Hematopoietic multipotent progenitor cell (in vitro differentiated cells): Measurements from ENCODE around the gene RASD2. TPM values are rescaled to one million over a fixed set of nuclear protein-coding genes. Genes with fewer than 3 reads are reported as not detected.
"Not testable (repeated sequence)": the region's sequence is repeated elsewhere in the genome, so short reads cannot be mapped to it uniquely, and the experiment has no call there.

Source experiments
- DNase-seq, 3 donors: peaks; one replicate each; pipeline ENCODE4 v3.0.0-alpha.2; 2011 to 2015; ENCODE audit warnings: low read depth in 2 of 3, low spot score in 2 of 3
- total RNA-seq: library from RNA; depleted of rRNA; stranded (reverse); fragments of >200 nt; gene quantifications from one replicate; pipeline ENCODE4 v1.2.3, GENCODE V29; 2012

RASD2 gene, protein sequence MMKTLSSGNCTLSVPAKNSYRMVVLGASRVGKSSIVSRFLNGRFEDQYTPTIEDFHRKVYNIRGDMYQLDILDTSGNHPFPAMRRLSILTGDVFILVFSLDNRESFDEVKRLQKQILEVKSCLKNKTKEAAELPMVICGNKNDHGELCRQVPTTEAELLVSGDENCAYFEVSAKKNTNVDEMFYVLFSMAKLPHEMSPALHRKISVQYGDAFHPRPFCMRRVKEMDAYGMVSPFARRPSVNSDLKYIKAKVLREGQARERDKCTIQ
- total RNA-seq: under 0.01 TPM

GRCh38 chr22:35540595-35541253 is at the start of gene RASD2:
RASD2 (plus strand) TSS chr22:35540831; CDS start chr22:35546810, 5,979 bp downstream.
- DNase-seq: peak in 2 of 3 donors; percentile 43 to 52

DNA sequence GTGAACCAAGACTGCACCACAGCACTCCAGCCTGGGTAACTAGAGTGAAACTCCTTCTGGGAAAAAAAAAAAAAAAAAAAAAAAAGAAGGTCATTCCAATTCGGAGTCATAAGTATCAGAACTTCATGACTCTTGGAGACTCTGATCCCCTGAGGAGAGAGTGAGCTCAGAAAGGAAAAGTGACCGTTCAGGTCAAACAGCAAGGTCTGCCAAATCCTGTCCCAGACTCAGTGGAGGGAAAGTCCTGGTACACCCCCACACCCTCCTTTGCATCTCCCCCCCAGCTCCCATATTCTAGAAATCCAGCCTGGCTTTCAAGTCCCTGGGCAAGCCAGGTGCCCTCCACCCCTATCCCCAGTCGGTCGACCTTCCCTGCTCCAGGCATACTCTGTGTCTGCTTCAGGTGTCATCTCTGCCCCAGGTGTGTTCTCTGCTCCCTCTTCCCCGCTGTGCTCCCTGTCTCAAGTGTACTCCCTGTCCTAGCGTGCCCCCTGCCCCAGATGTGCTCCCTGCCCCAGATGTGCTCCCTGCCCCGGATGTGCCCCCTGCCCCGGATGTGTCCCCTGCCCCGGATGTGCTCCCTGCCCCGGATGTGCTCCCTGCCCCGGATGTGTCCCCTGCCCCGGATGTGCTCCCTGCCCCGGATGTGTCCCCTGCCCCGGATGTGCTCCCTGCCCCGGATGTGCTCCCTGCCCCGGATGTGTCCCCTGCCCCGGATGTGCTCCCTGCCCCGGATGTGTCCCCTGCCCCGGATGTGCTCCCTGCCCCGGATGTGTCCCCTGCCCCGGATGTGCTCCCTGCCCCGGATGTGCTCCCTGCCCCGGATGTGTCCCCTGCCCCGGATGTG is 49.3 kb upstream of the RASD2 start:
- DNase-seq: not testable (repeated sequence)

DNA sequence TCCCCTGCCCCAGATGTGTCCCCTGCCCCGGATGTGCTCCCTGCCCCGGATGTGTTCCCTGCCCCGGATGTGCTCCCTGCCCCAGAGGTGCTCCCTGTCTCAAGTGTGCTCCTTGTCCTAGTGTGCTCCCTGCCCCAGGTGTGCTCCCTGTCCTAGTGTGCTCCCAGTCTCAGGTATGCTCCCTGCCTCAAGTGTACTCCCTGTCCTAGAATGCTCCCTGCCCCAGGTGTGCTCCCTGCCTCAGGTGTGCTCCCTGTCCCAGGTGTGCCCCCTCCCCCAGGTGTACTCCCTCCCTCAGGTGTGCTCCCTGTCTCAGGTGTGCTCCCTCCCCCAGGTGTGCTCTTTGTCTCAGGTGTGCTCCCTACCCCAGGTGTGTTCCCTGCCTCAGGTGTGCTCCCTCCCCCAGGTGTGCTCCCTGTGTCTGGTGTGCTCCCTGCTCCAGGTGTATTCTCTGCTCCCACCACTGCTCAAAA is 48.7 kb upstream of the RASD2 start:
- no peak for DNase-seq

DNA sequence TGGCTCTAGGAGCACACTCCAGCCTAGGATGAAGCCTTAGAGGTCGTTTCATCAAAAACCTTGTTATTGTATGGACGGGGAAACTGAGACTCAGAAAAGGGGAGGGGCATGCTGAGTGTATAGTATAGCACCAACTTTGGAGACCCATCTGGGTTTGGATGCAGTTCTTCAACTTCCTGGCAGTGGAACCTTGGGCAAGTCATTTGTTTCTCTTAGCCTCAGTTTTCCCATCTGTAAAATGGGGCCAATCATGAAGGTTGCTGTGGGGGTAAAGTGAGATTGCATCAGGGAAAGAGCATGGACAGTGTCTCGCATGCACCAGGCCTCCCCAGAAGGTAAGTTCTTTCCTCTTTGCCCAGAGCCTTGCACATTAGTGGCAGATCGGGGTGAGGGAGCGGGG is 47.6 kb upstream of the RASD2 start:
- no peak for DNase-seq

- not testable (repeated sequence) for DNase-seq
Measured at GRCh38 chr22:35495711-35496110, 44.9 kb upstream of the RASD2 start.

DNA sequence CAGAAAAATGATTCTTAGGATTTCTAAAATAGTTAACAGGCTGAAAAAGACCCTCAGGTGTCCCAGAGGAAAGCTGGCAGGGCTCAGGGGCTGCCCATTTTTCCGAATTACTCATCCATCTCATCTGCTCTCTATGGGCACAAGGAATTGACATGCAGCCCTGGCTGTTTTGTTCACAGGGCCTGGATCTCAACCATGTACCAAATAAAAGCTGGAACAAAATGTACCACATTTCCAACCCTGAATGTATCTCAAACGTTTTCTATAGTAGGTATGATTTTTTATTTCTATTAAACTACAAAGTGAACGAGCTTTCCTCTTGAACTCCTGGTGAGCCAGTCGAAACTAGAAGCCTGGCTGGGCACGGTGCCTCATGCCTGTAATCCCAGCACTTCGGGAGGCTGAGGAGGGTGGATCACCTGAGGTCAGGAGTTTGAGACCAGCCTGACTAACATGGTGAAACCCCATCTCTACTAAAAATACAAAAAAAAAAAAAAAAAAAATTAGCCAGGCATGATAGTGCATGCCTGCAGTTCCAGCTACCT is 43.8 kb upstream of the RASD2 start:
- DNase-seq: no peak

DNA sequence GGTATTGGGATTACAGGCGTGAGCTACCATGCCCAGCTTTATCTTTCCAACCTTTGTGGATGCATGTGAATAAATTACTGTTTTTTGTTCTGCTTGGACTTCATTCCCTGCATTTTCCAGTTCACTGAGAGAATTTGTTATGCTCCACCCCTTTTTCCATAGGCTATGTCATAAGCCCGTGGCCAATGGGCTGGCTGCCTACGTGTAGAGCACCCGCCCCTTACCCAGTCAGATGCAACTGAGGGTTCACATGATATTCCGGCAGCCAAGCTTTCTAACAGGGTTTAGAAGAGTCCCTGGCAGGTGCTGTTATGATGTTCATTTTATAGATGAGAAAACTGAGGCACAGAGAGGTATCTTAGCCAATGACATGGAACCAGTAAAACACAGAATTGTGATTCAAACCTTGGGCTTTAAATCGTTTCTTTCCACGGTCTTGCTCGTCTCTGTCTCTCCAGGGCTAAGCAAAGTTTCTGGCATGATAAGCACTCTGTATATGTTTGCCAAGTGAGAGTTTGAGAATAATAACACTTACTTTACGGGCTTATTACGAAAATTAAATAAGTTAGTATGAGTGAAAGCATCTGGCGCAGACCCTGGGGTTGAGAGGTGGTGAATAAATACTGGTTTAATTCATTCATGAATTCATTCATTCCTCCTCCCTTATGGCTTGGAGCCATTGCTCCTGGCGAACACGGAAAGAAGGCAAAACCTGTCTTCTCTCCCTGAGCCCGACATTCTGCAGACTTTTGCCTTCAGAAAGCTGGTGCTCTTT is 42.4 kb upstream of the RASD2 start:
- DNase-seq: no peak

GRCh38 chr22:35502836-35503235 is 37.8 kb upstream of the RASD2 start:
- DNase-seq: no peak

GRCh38 chr22:35505399-35506258 is 35.0 kb upstream of the RASD2 start:
- DNase-seq: no peak

DNA sequence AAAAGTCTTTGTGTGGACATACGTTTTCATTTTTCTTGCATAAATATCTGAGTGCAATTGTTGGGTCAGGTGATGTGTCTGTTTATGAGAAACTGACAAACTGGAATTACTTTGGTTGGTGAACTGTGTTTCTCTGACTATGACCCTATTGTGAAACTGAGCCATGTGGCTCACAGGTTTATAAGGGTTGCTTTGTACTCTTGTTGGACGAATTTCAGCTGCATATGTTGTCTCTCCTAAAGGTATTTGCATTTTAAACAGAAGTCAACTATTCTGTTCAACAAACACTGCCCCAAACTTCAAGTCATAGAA is 34.4 kb upstream of the RASD2 start:
- no peak for DNase-seq

- not testable (repeated sequence) for DNase-seq
Measured at GRCh38 chr22:35507851-35508250, 32.8 kb upstream of the RASD2 start.

DNA sequence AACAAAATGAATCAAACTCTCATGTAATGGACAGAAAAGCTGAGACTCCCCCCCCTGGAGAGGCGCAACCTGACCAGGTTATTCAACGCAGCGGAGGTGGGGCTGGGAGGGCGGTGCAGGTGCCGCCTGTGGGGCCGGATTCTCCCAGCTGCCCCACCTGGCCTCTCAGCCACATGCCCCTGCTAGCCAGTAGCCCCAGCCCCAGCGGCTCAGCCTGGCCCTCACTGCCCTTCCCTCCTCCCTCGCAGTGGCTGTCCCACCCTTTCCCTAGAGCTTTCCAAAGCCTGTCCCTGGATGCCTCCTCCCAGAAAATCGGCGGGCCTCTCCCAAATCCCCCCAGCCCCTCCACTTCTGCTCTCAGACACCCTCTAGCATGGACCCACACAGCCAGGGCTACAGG is 31.2 kb upstream of the RASD2 start:
- DNase-seq: no peak

GRCh38 chr22:35509960-35510359 is 30.7 kb upstream of the RASD2 start:
- no peak for DNase-seq

DNA sequence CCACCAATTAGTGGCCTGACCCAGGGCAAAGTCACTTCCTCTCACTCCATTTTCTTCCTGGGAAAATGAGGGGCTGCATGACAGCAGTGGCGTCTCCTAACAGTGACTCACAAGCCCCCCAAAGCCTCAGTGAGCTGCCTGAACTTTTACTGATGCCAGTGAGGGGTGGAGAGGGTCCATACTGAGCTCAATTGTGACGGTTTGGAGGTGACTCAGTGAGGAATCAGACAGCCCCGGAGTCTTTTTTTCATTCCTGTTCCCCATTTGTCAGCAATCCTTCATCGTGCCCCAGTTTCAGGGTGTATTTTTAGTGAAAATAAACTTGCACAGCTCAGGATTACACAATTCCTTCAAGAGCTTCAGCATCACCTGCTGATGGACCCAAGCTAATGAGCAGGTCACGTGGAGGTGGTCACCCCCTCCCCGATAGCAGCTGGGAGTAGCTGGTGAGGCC is 30.1 kb upstream of the RASD2 start:
- DNase-seq: no peak

GRCh38 chr22:35510951-35511350 is 29.7 kb upstream of the RASD2 start:
- DNase-seq: no peak

DNA sequence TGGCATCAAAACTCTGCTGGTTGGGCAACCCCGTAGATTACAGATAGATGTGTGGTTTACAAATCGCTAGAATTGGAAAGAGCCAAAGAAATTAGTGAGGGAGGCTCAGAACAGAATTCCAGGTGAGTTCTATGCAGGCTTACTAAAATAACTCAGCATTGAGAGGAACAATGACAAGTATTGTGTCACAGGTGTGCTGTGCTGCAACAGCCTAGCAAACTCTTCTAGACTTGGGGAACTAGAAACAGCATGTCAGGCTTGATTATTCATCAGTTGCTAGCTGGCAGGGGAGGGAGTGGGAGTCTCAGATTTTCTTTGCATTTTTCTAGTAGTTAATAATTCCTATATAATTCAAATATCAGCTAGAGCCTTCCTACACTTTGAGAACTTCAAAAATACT is 26.3 kb upstream of the RASD2 start:
- no peak for DNase-seq

DNA sequence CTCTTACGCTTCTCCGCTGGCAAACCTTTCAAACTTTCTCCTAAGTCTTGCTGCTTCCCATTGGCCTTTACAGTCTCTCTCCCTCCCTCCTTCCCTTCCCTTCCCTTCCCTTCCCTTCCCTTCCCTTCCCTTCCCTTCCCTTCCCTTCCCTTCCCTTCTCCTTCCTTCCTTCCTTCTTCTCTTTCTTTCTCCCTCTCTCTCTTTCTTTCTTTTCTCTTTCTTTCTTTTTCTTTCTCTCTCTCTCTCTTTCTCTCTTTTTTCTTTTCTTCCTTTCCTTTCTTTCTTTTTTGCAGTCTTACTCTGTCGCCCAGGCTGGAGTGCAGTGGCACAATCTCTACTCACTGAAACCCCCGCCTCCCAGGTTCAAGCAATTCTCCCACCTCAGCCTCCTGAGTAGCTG is 24.7 kb upstream of the RASD2 start:
- DNase-seq: not testable (repeated sequence)

DNA sequence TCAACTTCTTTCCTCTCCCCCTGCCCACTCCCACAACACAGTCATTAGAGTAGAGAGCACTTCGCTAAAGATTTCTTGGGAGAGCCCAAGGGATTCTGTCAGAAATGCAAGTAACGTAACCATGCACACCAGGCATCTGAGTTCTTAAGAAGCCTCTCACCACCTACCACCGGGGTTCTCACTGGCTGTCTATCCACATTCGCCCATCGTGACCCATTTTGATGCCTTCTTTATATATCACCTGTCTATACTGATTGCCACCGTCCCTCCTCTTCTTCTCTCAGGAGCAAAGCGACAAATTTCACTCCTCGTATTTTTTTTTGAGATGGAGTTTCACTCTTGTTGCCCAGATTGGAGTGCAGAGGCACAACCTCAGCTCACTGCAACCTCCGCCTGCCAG is 23.9 kb upstream of the RASD2 start:
- DNase-seq: no peak

- no peak for DNase-seq
Measured at GRCh38 chr22:35517207-35517606, 23.4 kb upstream of the RASD2 start.
